Measurements from ENCODE around the gene DLGAP1.

DLGAP1 gene

DNA sequence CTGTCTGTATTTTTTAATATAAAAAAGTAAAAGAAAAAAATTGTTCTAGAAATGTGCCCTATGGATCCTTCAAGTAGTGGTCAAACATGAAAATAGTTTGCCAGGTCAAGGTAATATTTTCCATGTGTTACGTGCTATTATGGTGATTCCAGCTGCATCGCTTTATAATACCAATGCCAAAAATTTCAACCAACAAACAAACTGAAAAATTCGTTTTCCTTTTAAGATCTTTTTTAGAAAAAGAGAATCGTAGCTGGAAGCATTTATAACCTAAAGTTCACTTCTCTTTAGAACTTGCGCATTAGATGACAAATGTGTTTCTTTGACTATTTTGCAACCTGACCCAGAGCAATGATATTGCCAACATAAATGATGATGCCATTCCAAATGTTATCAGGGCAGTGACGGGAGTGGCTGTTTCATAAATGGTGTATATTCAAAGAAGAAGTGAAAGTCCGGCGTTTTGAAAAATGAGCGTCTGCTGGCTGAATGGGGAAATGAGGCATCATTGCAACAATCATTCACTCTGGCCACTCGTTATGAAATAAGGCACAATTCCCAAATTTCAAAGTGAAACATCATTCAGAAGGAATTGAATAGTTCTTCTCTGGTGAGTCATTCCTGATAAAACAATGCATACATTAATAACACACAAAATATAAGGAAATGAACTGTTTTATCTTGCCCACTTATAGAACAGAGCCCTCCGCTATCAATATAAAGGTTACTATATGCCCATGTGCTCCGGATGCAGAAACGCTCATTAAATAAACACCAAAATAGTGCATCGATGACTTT is 707.7 kb downstream of the DLGAP1 start:
- Histone ChIP-seq H3K4me3 (ENCODE audit: low read depth in 1 of 2, low read length in 1 of 2) (no peak overlapping the region), H3K4me1 (ENCODE audit: control insufficient read depth in 1 of 2, insufficient read depth in 1 of 2, low read depth in 1 of 2, low read length in 1 of 2) (peaks cover 4 to 11% of the 10 kb centered on the region in 2 experiments), H3K27ac (no peak overlapping the region), H3K36me3 (no peaks in the 10 kb centered on the region), H3K9me3 (no peaks in the 10 kb centered on the region), H3K27me3 (no peaks in the 10 kb centered on the region)
- TF ChIP-seq, protein P1, sequence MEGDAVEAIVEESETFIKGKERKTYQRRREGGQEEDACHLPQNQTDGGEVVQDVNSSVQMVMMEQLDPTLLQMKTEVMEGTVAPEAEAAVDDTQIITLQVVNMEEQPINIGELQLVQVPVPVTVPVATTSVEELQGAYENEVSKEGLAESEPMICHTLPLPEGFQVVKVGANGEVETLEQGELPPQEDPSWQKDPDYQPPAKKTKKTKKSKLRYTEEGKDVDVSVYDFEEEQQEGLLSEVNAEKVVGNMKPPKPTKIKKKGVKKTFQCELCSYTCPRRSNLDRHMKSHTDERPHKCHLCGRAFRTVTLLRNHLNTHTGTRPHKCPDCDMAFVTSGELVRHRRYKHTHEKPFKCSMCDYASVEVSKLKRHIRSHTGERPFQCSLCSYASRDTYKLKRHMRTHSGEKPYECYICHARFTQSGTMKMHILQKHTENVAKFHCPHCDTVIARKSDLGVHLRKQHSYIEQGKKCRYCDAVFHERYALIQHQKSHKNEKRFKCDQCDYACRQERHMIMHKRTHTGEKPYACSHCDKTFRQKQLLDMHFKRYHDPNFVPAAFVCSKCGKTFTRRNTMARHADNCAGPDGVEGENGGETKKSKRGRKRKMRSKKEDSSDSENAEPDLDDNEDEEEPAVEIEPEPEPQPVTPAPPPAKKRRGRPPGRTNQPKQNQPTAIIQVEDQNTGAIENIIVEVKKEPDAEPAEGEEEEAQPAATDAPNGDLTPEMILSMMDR (IDR thresholded peaks at IDR 0.05), result no peak

DNA sequence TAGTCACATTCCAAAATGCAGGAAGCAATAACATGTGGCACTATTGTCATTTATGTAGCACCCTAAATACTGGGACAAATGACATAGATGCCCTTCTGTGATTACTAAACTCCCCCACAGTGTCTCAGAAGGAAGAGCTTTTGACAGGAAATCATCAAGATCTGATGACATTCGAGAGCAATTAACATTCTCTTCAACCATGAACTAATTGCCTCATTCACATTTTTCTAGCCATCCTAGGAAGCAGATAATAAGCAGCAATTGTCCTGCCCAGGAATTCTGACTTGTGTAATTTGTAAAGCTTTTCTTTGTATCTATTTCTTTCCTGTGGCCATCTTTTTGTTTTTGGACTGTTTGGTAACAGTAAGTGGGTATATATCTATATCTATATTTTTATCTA is 712.6 kb downstream of the DLGAP1 start:
- Histone ChIP-seq H3K4me3 (ENCODE audit: low read depth in 1 of 2, low read length in 1 of 2) (no peak overlapping the region), H3K36me3 (no peaks in the 10 kb centered on the region), H3K27ac (no peak overlapping the region), H3K27me3 (no peaks in the 10 kb centered on the region), H3K4me1 (ENCODE audit: control insufficient read depth in 1 of 2, insufficient read depth in 1 of 2, low read depth in 1 of 2, low read length in 1 of 2) (peaks cover 3 to 5% of the 10 kb centered on the region in 2 experiments), H3K9me3 (no peaks in the 10 kb centered on the region)
- TF ChIP-seq, protein P1 (IDR thresholded peaks at IDR 0.05), result no peak

DNA sequence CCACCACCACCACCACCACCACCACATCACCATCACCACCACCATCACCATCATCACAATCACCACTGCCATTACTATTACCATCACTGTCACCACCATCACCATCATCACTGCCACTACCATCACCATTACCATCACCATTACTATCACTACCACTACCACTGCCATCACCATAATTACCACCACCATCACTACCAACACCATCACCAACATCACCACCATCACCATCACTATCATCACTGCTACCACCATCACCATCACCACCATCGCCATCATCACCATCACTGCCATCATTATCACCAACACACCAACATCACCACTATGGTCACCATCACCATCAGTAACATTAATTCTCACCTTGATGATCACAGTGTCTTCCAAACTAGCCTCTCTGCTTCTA is 713.8 kb downstream of the DLGAP1 start:
- no peaks in the 10 kb centered on the region for H3K9me3 ChIP-seq
- TF ChIP-seq, protein P1 (IDR thresholded peaks at IDR 0.05), result no peak
- H3K27ac ChIP-seq, result no peak overlapping the region
- no peaks in the 10 kb centered on the region for H3K27me3 ChIP-seq
- H3K4me1 ChIP-seq (ENCODE audit: control insufficient read depth in 1 of 2, insufficient read depth in 1 of 2, low read depth in 1 of 2, low read length in 1 of 2), result no peaks in the 10 kb centered on the region
- no peak overlapping the region for H3K4me3 ChIP-seq (ENCODE audit: low read depth in 1 of 2, low read length in 1 of 2)
- no peaks in the 10 kb centered on the region for H3K36me3 ChIP-seq

DNA sequence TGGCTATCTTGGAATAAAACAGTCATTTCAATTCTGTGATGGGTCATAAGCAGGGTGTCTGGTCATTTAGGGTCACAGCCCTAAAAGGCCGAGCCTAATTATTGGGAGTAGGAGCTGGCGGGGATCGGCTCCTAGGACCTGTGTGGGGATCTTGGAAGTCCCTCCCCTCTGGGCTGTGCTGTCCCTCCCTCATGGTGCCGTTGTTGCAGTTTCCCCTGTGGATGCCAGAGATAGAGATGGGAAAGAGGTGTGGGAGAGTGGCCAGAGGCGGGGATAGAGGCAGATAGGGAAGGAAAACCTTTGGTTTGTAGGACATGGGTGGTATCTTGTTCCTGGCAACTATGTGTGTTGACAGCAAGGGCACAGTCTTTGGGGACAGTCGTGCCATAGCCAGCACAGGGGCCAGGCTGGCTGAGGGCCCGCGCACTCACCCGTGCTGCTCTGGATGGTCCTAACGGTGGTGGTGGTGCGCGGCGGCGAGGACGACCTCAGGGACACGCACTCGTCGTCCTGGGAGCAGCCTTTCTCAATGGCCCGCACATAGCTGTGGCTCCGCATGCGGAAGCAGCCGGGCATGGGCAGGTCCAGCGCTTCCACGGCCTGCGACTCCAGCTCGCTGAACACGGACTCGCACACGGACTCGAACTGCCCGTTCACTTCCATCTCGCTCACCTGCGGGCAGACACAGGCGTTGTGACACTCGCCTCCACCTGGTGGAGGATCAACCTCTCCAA is 726.2 kb downstream of the DLGAP1 start:
- Histone ChIP-seq H3K36me3 (no peaks in the 10 kb centered on the region), H3K27me3 (peaks cover 8% of the 10 kb centered on the region), H3K9me3 (no peaks in the 10 kb centered on the region), H3K4me3 (ENCODE audit: low read depth in 1 of 2, low read length in 1 of 2) (no peak overlapping the region), H3K27ac (no peak overlapping the region), H3K4me1 (ENCODE audit: control insufficient read depth in 1 of 2, insufficient read depth in 1 of 2, low read depth in 1 of 2, low read length in 1 of 2) (peaks cover 0 to under 1% of the 10 kb centered on the region in 2 experiments)
- TF ChIP-seq, protein P1 (IDR thresholded peaks at IDR 0.05), result no peak

DNA sequence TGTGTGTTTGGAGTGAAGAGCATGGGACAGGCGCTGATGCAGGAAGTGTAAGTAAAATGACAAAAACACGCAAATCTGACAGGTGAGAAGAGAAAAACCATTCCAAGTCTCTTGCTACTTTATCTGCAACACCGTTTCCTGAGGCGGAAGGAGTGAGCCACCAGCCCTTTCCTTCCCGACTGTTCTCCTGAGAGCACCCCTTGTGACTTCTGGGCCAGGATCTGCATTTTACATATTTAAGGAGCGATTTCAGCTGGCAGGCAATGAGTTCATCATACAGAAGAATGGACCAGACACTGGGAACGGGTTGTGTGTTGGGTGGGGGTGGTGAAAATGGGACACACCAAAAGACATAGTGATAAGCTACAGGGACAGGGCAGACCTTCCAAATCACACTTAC is 727.8 kb downstream of the DLGAP1 start:
- Histone ChIP-seq H3K27me3 (peaks cover 8% of the 10 kb centered on the region), H3K4me3 (ENCODE audit: low read depth in 1 of 2, low read length in 1 of 2) (no peak overlapping the region)

More for the DNA sequence above, 727.8 kb downstream of the DLGAP1 start:
- TF ChIP-seq, protein P1 (IDR thresholded peaks at IDR 0.05), result no peak
- no peak overlapping the region for H3K27ac ChIP-seq
- no peaks in the 10 kb centered on the region for H3K36me3 ChIP-seq
- peaks cover 13 to 16% of the 10 kb centered on the region in 2 experiments for H3K4me1 ChIP-seq (ENCODE audit: control insufficient read depth in 1 of 2, insufficient read depth in 1 of 2, low read depth in 1 of 2, low read length in 1 of 2)
- no peaks in the 10 kb centered on the region for H3K9me3 ChIP-seq

Measured in neutrophil (primary cell).